SK-MEL-5 (cell line): ENCODE data around the gene LAYN. TPM values are rescaled to one million over a fixed set of nuclear protein-coding genes. Genes with fewer than 3 reads are reported as not detected.

Source experiments
- DNase-seq: peaks from one replicate; pipeline ENCODE4 v3.0.0-alpha.2; 2016; ENCODE audit warnings: low read depth, low spot score
- in situ Hi-C: cut with HindIII; loops from 2 replicates; pipeline ENCODE4 v1.10.0; 2016; ENCODE audit warnings: low sequenced_read_pairs, high pct_unique_total_duplicates, low pct_unique_long_range_greater_than_20kb
- total RNA-seq: library from RNA; depleted of rRNA; stranded (reverse); fragments of >200 nt; shearing (Covaris generic); gene quantifications from 2 replicates; pipeline ENCODE4 v1.2.3, GENCODE V29; 2014

LAYN gene
- total RNA-seq, 1 experiment from 2014 or later = not detected

DNA sequence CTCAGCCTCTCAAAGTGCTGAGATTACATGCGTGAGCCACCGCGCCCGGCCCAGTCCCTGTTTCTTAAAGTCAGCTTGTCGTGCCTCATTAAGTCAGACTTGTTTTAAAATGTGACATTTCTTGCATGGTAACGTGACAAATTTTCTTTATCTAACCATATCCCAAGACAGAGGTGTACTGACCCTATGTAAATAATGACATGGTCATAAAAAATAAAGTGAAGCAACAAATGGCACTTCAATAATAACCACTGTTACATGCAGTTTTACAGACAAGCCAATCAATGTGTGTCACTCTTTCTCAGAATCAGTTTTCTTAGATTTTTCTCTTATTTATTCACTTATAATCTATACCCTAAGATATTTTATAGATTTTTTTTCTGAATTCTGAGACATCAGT lies 35.2 kb downstream of the LAYN start:
- in situ Hi-C loops = no loop called here
- DNase-seq = no peak

DNA sequence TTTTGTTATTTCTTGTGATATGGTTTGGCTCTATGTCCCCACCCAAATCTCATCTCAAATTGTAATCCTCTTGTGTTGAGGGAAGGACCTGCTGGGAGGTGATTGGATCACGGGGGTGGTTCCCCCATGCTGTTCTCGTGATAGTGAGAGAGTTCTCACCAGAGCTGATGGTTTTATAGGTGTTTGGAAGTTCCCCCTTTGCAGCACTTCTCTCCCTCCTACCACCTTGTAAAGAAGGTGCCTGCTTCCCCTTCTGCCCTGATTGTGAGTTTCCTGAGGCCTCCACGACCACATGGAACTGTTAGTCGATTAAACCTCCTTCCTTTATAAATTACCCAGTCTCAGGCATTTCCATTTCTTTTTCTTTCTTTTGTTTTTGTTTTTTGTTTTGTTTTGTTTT lies 37.3 kb downstream of the LAYN start:
- DNase-seq = no peak
- in situ Hi-C loops = no loop called here

GRCh38 chr11:111581341-111581740 lies 40.8 kb downstream of the LAYN start:
- in situ Hi-C loops = no loop called here
- DNase-seq = no peak

DNA sequence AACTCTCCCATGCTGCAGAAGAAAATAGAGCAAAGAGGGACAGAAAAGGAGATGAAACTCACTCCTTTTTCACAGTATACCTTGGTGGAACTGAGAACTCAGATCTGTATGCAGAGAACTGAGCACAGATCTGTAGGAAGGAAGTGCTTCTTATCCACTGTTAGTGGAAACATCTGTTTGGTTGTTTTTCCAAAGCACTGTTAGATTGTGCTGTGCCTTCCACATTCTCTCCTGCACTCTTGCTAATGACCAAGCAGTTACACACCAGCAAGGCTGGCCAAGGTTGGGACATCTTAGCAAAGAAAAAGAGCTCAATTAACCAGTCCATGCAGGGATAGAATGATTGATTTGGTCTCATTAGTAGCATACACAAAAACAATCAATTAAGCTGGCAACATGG lies 41.6 kb downstream of the LAYN start:
- in situ Hi-C loops = no loop called here
- no peak for DNase-seq

DNA sequence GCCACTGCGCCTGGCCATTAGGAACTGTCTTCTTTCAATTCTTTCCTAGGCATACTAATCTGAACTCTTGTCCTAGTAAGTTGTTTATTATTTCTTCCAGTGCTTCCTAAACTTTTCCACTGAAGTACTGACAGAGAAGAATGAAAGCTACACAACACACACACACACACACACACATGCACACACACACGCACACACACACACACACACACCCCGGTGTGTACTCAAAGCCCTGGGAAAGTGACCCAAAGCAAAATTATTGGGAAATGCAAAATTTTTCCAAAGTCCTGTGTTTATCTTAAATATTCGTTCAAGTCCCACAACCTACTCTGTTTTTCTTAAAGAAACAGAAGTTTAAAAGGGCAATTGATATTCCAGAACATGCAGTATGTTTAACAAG lies 42.4 kb downstream of the LAYN start:
- in situ Hi-C loops = no loop called here
- no peak for DNase-seq

- in situ Hi-C loops = no loop called here
Measured at GRCh38 chr11:111585371-111585770, 44.9 kb downstream of the LAYN start.

GRCh38 chr11:111586388-111586831 lies 45.9 kb downstream of the LAYN start:
- in situ Hi-C loops = no loop called here
- DNase-seq = peak; percentile 73

More at GRCh38 chr11:111585371-111585770, 44.9 kb downstream of the LAYN start:
- peak; percentile 79 for DNase-seq

- DNase-seq = no peak
- in situ Hi-C loops = no loop called here
Measured at GRCh38 chr11:111589114-111589513, 48.6 kb downstream of the LAYN start.

DNA sequence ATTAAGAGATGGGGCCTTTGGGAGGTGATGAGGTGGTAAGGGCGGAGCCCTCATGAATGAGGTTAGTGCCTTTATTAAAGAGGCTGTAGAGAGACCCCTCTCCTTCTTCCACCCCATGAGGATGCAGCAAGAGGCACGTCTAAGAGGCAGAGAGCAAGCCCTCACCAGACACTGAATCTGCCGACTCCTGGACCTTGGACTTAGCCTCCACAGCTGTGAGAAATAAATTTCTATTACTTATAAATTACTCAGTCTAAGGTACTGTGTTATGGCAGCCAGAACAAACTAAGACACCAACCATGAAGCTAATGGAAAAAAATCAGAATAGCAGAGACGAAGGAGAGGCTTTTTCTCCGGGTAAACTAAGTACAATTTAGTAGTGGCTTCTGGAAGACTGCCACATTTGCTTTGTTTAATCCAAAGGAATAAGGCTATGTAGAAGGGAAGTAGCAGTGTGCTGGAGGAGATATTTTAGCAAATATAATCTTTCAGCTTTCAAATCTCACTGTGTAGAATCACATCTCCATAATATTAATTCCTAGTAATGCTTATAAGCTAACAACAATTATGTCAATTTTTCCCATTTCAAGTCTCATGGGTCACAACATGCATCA lies 49.5 kb downstream of the LAYN start:
- in situ Hi-C loops = no loop called here
- DNase-seq = no peak

DNA sequence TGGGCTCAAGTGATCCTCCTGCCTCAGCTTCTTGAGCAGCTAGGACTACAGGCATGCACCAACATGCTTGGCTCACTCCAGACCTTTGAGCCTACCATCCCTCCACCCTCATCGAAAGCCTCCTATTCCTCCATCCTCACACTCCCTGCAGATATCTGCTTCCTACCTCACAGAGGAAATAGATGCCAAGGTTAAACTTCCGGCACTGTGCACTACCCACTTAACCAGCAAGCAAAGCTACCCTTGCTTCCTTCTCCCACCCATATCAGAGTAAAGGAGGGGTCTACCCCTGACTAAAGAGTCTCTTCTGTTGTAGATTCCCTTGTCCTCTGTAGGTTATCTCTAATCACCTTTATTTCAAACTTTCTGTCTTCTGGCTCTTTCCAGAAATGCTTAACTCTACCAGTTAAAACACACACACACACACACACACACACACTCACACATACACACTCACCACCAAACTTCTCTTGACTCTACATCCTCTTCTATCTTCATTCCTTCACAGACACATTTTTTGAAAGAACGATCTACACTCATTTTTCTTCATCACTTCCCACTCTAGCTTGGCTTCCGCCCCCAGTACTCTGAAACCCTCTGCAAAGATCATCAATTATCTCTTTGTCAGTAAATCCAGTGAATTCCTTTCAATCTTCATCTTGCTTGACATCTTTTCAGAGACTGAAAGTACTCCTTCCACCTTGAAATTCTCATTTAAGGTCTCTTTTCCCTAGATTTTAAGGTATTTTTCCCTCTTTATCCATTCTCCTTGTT lies 50.9 kb downstream of the LAYN start:
- in situ Hi-C loops = no loop called here

GRCh38 chr11:111592491-111592890 lies 52.0 kb downstream of the LAYN start:
- DNase-seq = no peak
- in situ Hi-C loops = no loop called here

More for the DNA sequence above, 50.9 kb downstream of the LAYN start:
- no peak for DNase-seq

DNA sequence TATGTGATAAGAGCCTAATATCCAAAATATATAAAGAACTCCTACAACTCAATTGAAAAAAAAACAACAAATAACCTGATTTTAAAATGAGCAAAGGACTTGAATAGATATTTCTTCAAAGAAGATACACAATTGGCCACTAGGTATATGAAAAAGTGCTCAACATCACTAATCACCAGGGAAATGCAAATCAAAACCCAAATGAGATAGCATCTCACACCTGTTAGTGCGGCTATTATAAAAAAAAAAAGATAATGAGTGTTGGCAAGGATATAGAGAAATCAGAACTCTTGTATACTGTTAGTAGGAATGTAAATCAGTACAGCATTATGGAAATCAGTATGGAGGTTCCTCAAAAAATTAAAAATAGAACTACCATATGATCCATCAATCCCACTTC lies 55.8 kb downstream of the LAYN start:
- no peak for DNase-seq
- in situ Hi-C loops = no loop called here

DNA sequence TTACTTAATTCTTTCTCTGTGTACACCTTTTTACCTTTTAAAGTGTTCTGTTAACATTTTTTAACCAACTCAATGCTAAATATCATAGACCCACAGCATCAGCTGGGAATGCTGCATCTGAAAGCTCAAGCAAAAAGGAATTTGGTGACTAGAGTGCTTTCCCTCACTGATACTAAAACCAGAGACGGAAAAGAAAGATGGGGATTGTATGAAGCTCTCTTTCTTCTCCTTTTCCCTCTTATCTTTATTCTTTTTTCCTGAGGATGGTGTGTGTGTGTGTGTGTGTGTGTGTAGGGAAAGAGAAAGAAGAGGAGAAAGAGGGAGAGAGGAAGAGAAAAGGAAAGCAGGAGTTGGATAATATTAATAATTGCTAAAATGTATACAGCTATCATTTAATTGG lies 57.6 kb downstream of the LAYN start:
- DNase-seq = no peak
- in situ Hi-C loops = no loop called here

DNA sequence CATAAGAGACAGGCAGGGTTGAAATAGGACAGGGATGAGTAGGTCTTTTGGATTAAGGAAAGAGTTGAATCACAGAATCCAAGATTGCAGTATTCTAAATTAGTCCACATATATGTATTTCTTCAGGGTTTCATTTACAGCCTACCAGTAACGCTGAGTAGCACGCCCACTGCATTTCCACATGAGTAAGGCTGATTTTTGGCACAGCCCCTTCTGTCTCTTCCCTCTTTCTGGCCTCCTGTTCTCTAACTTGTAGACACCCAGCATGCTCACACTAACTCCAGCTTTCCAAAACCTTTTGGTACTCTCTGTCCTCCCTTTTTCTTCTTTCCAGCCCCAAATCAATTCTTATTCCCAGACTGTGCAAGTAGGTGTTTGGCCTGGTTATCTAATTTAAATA lies 58.0 kb downstream of the LAYN start:
- DNase-seq = no peak
- in situ Hi-C loops = no loop called here

DNA sequence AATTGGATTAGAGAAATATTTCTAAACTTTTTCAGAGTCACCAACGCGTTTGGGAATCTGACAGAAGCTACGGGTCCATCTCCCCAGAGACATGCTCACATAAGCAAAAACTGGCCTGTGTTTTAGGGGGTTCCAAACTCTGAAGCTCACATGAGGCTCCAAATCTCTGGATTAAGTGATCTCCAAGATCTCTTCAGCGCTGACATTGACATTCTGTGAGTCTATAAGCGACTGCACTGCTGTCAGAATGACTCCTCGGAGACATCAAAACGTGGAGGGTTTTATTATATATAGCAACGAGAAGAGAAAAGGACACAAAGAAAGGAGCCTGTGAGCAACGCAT lies 61.1 kb downstream of the LAYN start:
- DNase-seq = no peak
- in situ Hi-C loops = no loop called here

GRCh38 chr11:111601979-111602864 lies 61.7 kb downstream of the LAYN start, which contains the start of gene SIK2:
TSS of gene SIK2 (plus strand) at chr11:111602449. CDS start at chr11:111602564, 115 bp downstream.
- DNase-seq = peak; percentile 91
- in situ Hi-C loops = no loop called here

DNA sequence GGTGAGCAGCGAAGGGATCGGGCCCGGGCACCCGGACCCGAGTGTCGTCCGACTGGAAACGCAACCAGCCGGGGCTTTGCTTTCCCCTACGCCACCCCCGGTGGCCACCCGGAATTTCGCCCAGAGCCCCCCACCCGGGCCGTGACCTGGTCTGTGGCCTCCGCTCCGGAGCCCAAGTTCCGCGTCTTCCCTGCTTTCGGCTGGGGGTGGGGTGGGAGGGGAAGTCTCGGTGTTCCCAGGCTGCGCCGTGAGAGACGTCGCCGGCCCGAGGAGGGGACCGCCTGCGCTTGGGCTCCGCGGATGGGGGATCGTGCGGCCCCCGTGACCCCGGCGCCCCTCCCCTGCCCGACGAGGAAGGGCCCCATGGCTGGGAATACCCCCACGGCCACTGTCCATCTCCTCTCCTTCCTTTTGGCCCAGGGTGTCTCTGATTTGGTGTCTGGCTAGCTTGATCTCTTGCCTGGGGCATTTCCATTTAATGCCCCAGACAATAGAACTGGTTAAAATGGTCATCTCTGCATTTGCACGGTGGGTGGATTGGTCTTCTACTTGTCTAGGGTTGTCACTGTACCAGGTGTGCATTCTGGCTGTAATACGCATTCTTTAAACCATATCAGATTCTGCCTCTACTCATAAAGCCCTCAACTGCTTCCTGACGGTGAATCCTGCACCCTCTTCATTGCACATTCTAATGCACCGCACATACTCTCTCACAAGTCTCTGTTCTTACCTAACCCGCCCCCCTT lies 62.5 kb downstream of the LAYN start:
- in situ Hi-C loops = no loop called here
- DNase-seq = no peak
